Limb (tissue), 2 donors: ENCODE data around the gene LCE7A.

ENCODE experiments used
- DNase-seq, 2 donors: peaks; one replicate each; pipeline ENCODE4 v3.0.0-alpha.2; 2016; ENCODE audit errors: extremely low spot score in 2 of 2

The LCE7A gene

DNA sequence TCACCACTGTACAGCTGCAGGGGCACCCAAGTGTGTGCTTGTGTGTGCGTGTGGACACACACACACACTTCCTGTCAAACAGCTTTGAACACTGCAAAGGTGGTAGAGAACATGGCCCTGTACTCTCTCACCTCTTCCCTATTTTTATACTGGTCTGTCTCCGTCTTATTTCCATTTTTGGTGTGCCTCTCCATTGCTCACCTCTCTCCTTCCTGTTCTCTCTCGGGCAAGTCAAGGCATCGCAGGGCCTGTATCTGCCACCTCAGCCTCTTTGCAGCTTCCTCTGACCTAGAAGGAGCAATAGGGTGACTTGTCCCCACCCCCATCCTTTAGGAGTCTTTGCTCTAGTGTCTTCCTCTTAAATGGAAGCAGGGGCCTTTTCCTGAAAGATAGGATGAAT is 20.5 kb downstream of the LCE7A start:
- DNase-seq = no peak

GRCh38 chr1:152880907-152881306 is 21.1 kb downstream of the LCE7A start:
- no peak for DNase-seq

DNA sequence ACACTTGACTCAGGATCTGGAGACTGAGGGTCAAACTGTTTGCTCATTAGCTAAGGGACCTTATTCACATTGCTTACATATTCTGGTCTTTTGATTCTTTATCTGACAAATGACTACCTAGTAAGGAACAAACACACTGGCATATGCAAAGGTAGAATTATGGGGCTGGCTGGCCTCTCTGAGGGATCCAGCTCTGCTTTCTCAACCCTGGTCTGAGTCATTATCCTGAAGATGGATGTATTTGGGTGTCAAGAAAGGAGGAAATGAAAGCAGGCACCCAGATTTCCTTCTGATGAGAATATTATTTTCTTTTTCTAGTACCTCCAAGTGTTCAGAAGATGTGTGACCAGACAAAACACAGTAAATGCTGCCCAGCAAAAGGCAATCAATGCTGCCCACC is 24.3 kb downstream of the LCE7A start:
- DNase-seq = no peak

DNA sequence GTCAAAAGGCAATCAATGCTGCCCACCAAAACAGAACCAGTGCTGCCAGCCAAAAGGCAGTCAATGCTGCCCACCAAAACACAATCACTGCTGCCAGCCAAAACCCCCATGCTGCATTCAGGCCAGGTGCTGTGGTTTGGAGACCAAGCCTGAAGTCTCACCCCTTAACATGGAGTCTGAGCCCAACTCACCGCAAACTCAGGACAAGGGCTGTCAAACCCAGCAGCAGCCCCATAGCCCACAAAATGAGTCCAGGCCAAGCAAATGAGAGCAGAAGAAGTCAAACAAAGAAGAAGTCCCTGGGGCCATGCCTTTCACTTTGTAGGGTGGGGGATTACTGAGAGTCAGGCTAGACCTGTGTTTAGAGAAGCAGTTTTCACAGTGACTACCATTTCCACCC is 24.7 kb downstream of the LCE7A start:
- no peak for DNase-seq

- DNase-seq = no peak
Observed at GRCh38 chr1:152884966-152885624, 25.3 kb downstream of the LCE7A start.

GRCh38 chr1:152886085-152886484 is 26.3 kb downstream of the LCE7A start:
- peak in 1 of 2 donors; percentile 5 for DNase-seq

DNA sequence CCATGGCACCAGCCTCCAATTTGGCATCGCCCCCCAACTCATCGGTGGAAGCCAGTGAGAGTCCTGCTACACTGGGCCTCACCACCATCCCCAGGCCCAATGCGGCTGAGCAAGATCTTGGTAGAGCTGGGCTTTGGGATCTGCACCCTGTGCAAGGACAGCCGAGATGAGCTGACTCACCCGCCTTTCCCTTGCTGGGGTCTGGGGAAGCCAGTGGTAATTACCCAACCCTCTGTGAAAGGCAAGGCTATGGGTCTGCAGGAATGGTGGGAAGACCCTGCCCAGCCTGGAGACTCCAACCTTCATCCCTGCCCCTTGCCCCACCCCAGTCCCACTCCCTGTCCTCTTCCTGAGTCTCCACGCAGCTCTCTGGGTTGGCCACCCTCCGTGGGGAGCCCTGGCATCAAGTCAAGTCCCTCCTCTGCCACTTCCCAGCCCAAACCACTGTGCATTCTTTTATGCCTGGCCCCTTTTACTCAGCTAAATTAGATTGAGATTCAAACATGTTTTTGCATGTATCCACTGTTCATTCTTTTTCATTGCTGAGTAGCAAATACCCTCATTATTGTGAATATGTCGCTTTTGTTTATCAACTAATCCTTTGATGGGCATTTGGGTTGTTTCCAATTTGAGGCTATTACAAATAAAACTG is 27.1 kb downstream of the LCE7A start:
- DNase-seq = no peak

GRCh38 chr1:152888126-152888525 is 28.3 kb downstream of the LCE7A start:
- no peak for DNase-seq

DNA sequence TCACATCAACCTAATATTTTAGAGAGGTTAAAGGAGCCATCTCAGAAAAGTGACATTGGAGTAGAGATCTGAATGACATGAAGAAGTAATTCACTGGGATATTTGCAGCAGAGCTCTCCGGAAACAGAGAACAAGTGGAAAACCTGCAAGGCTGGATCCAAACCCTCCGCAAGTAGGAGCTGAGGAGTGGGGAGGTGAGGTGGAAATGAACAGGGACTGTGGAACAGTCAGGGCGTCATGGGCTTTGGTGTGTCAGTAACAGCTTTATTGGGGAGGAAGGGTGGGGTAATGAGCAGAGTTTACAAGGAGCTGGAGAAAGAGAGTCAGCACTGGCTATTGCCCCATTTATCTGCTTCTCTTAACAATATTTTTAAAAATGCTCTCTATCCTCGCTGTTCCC is 39.2 kb downstream of the LCE7A start:
- no peak for DNase-seq

GRCh38 chr1:152899883-152900282 is 40.1 kb downstream of the LCE7A start:
- DNase-seq = no peak

DNA sequence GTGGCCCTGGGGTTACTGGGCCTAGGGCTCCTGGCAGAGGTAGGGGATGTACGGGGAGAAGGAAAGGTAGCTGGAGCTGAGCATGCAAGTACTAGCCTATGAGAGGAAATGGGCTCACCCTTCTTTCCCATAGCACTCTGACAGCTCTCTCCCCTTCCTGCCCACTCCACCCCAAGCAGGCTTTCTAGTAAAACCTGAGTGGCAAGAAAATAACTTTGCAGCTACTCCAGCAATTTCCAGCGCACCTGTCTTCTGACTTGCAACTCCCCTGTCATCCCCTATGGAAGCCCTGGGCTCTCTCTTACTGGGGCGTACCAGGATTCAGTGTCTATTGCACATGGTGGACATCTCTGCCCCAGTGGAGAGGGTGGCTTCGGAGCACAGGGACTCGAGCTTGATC is 41.8 kb downstream of the LCE7A start:
- DNase-seq = no peak

GRCh38 chr1:152902636-152903035 is 42.8 kb downstream of the LCE7A start:
- no peak for DNase-seq

DNA sequence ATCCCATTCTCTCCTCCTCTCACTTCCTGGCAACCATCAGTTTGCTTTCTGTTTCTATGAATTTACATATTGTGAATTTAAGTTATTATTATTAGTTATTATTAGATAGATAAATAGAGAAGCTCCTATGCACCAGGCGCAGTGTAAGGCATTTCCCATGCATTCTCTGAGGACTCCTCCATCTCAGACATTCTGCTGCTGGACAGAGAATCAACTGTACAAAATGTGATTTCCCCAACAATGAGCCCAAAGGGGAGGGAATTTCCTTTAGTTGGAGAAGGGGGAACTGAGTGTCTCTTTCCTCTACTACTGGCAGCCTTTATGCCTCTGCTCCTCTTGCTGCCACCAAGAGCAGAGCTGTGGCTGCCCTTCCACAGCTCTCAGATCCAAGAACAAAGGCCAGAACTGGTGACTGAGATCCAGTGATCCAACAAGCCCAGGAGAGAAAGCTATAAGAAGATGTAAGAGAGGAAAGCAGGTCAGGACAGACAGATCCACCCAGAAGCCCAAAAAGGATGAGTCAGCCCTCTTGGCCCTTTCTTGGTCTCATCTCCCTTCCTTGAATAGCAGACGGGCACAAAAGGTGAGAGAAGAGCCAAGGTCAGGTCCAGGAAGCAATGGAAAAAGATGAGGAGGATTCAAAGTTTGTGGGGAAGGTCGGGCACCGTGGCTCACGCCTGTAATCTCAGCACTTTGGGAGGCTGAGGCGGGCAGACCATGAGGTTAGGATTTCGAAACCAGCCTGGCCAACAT is 45.1 kb downstream of the LCE7A start:
- DNase-seq = no peak

GRCh38 chr1:152906023-152906565 is 46.3 kb downstream of the LCE7A start:
- no peak for DNase-seq

- DNase-seq = no peak
Observed at GRCh38 chr1:152907686-152908601, 48.1 kb downstream of the LCE7A start, which contains the start of gene IVL. TSS of gene IVL (plus strand) at chr1:152908546. CDS start at chr1:152909798, 1,252 bp downstream.

DNA sequence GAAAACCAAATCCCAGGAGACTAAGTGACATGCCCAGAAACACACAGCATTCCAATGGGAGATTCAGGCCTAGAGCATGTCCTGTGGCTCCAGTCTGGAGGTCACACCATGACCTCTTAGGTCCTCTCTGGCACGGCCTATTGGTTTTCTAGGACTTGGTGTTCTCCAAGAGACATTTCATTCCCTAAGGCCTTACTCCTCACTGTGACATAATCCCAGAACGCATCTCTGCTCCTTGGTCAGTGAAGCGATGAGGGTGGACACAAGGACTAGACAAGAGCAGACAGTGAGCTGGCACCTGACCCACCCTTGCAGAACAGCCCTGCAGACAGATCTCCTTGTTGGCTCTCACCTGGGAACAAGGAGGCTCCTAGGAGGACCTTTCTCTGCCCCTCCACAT is 49.4 kb downstream of the LCE7A start:
- no peak for DNase-seq
